CD1c-positive myeloid dendritic cell (primary cell): ENCODE measurements around the gene OPA3.
A peak's percentile ranks its signal among the peaks of the same experiment; 100 is the strongest.

ENCODE experiments used
- DNase-seq: peaks from one replicate; pipeline ENCODE4 v3.0.0-alpha.2; 2016; ENCODE audit errors: extremely low spot score

The OPA3 gene

DNA sequence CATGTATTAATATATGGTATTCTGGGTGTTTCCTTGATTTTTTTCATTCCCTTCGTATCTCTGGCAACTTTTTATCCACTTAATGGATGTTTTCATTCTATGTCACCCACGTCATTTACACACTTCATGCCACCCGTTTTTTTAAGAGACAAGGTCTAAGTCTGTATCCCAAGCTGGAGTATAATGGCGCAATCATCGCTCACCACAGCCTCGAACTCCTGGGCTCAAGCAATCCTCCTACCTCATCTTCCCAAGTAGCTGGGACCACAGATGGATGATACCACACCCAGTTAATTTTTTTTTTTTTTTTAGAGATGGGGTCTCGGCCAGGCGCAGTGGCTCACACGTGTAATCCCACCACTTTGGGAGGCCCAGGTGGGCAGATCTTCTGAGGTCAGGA, 80.7 kb downstream of the OPA3 start:
- DNase-seq, result no peak

DNA sequence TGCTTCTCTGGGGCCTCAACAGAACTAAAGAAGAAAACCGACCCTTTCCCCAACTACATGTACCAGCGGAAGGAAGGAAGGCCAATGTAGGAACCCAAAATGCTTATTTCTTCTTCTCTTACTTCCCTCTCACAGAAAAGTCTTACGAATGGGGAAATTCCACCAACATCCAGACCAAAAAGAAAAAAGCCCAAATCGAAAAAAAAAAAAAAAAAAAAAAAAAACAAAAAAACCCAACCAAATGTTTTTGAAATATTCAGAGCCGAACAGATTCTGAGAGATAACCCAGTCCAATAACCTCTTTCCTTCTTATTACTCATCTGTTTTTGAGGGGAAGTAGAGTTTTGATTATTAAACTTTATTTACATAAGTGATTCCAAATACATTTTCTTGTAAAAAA, 82.5 kb downstream of the OPA3 start:
- DNase-seq, result peak; percentile 53

DNA sequence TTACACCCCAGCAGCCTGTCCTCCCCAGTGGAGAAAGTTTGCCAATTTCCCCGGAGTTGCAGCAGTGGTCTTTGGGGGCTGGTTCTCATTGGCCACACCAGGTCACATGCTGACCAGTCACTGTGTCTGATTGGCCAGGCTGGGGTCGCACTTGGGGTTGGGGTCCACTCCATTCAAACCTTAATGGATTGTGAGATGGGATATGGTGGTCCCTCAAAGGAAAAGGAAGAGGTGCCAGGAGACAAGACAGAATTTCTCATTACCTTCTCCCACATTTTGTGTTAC, 82.9 kb downstream of the OPA3 start:
- DNase-seq, result no peak

DNA sequence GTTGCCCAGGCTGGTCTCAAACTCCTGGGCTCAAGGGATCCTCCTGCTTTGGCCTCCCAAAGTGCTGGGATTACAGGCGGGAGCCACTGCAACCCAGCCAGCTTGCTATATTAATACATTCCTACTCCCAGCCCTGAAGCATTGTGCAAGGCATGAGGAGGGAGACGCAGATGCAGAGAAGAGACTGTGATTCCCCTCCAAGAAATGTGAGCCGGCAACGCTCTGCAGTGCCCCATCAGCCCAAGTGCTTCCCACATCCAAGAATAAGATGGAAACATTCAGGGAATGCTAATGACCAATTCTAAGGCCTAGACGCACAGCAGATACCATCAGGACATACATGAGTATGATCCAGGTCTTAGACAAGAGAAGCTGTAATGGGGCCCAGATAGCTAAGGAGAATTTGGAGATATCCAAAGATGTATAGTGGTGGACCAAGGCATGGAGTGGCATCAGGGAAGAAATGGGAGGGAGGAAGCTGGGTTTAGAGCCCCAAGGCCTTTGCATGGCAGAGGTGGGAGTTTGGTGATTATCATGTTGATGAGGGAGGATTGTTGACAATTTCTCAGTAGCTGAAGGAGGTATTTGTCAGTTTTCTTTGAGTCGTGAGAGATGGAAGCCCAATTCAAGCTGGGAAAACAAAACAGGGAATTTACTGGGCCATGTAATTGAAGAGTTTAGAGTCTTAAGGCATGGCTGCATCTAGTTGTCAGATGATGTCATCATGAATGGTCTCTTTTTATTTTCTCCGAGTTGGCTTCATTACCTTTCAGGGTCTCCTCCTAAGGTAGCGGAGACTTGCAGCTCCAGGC, 83.5 kb downstream of the OPA3 start:
- DNase-seq, result no peak

DNA sequence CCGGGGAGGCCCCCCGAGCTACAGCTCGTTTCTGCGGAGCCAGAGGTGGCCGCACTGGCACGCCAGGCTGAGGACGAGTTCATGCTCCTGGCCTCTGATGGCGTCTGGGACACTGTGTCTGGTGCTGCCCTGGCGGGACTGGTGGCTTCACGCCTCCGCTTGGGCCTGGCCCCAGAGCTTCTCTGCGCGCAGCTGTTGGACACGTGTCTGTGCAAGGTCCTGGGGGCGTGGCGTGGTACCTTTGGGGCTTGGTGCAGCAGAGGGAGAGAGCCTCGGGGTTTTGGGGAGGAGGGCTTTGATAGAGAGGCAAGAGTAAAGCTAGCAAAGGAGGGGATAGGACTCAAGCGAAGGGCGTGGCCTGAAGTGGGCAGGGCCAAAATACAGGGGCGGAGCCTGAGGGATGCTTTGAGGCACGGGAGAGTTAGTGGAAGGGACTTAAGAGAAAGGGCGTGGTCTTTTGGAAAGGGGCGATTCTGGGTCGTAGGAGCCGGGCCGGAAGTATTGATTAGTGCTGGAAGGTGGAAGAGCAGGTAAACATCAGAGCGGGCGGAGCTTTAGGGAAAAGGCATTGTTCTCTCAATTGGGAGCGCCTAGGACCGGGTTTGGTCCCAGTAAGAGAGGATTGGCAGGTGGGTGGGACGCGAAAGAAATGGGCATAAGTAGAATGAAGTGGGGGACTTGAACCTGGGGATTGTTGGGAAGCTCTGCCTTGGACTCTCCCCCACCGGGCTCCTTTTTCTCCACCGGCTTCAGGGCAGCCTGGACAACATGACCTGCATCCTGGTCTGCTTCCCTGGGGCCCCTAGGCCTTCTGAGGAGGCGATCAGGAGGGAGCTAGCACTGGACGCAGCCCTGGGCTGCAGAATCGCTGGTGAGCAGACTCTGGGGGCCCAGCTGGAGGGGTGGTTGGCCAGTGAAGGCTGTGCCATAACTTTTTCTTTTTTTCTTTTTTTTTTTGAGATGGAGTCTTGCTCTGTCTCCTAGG, 85.1 kb downstream of the OPA3 start:
- DNase-seq, result peak; percentile 57

DNA sequence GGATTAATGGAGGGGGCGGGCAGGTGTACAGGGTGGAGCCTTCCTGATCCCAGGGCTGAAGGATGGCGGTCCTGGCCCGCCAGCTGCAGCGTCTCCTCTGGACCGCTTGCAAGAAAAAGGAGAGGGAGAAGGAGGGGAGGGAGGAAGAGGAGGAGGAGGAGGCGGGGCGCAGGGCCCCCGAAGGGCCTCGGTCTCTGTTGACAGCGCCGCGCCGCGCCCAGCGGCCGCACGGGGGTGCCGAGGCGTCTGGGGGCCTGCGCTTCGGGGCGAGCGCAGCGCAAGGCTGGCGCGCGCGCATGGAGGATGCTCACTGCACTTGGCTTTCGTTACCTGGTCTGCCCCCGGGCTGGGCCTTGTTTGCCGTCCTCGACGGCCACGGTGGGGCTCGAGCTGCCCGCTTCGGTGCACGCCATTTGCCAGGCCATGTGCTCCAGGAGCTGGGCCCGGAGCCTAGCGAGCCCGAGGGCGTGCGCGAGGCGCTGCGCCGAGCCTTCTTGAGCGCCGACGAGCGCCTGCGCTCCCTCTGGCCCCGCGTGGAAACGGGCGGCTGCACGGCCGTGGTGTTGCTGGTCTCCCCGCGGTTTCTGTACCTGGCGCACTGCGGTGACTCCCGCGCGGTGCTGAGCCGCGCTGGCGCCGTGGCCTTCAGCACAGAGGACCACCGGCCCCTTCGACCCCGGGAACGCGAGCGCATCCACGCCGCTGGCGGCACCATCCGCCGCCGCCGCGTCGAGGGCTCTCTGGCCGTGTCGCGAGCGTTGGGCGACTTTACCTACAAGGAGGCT, 86.0 kb downstream of the OPA3 start, which contains the start of gene PPM1N:
Gene PPM1N (plus strand): TSS at position 33 of the 785 bp plus-strand sequence. CDS start 30 bp downstream, at position 63.
- peak; percentile 56 for DNase-seq

DNA sequence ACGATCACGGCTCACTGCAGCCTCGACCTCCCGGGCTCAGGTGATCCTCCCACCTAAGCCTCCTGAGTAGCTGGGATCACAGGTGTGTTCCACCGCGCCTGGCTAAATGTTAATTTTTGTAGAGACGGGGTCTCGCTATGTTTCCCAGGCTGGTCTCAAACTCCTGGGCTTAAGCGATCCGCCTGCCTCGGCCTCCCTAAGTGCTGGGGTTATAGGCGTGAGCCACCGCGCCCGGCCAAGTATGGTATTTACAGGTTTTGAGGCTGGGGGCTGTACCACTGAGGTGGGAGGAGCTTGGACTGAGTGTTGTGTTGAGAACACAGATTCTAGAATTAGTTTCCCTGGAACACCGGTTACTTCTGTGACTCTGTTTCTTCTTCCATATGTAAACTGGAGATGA, 86.8 kb downstream of the OPA3 start:
- DNase-seq, result no peak

DNA sequence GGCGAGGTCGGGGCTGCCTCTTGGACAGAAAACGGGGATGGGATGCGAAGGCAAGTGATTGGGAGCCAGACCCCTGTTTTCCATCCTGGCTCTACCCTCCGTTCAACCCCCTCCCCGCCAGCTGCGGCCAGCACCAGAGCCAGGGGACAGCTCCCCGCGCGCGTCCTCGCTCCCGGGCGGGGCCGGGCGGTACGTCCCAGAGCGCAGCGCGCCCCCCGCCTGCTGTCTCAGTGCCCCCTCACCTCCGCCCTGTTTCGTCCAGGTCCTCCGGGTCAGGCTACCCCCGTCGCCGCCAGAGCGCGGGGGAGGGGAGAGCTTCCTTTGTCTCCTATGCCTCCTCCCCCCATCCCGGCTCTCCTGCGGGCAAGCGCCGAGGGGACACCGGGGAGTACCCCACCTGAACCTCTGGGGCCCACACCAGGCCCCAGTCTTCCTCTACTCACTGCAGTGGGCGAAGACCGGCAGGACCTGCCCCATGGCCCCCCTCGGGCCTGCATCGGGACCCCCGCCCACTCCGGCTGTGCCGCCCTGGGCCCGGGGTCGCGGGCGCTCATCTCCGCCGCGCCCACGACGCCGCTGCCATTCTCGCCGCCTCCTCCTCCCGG, 88.2 kb downstream of the OPA3 start:
- DNase-seq, result peak; percentile 45

DNA sequence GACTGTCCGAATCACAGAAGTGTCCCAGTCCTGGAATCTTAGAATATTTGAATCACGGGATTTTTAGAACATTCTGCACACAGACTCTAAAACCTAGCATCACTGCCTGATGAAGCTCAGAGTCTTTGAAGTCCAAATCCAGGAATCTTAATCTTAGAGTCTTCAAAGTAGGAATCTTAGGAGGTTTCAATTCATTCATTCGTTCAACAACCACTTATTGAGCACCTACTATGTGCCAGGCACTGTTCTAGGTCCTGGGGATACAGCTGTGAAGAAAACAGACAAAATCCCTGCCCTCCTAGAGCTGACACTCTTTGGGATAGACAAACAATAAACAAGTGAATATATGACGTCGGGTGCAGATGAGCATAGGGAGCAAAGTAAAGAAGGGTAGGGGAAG, 89.4 kb downstream of the OPA3 start:
- no peak for DNase-seq

DNA sequence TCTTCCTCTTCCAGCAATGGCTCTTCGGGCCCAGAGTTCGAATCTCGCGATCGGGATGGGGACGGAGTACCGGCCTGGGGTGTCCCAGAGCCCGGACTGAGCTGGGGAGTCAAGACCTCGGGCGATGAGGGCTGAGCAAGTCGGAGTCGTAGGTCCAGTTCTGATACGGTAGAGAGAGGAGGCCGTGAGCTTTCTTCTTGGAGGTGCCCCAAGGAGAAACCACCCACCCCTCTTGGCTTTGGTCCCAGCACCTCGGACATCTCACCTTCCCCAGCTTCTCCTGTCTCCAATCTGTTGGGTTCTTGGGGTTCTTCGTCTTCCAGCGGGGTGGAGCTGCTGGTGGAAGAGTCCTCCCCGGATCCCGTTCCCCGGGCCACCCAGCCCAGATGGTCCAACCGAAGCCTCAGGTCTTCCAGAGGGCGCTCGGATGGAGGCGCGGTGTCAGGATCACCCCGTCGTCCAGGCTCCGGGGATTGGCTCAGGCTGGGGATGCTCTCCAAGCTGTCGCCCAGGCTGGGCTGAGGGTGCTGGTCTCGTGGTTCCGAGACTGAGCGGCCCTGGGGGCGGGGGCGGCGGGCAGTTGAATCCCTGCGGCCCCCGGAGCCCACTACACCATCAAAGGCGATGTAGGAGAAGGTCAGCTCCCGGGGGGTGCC, 90.2 kb downstream of the OPA3 start:
- DNase-seq, result no peak

DNA sequence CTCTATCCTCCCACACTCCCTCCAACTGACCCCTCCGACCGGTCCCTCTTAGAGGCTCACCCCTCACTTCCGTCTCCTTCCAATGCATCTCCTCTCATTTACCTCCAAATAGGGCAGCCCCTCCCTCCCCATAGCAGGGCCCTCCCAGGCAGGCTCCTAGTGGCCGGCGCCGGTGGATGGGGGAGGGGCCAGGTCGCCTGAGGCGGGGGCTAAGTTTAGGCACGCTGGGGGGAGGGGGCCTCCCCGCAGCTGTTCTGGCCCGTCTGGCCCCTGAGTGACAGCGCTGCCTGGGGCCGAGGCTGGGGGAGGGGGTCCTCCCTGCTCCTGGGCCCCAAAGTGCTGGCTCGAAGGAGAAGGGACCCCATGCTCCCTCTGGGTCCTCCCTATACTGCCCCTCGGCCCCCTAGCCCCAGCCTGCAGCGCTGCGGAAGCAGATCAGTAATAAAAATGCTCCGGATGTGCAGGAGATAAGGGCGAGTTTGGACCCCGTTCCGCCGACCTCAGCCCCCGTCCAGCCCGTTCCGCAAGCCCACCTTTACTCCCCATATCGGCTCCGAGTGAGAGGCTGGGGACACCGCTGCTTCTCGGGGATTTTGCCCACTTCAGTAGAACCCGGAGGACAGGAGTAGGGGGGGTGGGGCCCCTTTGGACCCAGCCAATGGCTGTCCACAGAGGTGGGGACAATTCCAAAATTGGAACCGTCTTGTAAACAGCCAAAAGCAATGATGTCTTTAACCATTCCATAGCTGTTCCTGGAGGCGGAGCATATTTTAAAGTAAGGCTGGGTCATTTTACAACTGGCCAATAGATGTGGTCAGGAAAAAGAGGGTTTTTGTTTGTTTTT, 91.8 kb downstream of the OPA3 start:
- no peak for DNase-seq

DNA sequence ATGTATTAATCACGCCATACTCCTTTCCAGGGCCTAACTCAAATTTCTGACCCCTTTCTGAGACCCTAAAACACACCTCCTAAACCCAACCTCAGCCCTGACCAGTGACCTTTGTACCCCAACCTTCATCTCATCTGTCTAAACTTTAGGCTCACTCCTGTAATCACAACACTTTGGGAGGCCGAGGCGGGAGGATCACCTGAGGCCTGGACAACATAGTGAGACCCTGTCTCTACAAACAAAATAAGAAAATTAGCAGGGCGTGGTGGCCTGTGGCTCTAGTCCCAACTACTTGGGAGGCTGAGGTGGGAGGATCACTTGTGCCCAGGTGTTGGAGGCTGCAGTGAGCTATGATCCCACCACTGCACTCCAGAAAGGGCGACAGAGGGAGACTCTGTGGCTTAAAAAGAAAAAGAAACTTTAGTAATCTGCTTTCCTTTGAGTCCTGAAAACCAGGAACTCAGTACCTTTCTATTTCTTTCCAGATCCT, 92.4 kb downstream of the OPA3 start:
- no peak for DNase-seq

DNA sequence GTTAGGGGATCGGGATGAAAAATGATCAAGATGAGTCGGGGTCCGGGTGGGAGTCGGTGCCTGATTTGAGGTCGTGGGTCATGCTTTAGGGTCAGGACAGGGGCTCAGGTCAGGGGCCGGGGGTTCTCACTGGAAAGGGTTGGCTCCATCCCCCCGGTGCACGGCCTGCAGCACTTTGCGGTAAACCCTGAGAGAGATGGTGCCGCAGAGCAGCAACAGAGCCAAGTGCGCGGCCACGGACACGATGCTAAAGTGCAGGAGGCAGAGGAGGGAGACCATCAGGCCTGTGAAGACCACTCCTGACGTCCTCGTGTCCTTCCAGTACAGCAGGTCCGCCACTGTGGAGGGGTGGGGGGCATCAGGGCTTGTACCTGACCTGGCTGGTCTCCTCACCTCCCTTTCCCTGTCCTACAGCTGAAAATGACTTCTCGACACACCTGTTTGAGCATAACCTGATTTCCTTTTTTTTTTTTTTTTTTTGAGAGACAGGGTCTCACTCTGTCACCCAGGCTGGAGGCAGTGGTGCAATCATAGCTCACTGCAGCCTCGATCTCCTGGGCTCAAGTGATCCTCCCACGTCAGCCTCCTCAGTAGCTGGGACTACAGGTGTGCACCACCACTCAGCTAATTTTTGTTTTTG, 95.3 kb downstream of the OPA3 start:
- DNase-seq, result no peak

DNA sequence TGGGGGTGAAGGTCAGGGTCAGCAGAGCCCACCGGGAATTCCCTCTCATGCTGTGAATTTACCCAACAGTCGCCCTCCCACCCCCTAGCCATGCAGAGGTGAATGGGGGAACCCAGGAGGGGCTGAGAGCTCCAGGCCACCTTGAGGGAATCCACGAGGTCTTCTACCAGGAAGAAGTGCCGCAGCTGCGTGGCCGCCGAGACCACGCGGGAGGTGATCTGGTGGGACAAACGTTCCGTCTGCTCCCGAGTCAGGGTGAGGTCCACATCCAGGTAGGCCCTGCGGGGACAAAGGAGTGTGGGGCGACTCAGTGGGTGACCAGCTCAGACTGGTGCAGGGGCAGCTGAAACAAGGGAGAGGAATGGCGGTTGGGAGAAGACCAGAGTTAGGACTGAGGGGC, 95.9 kb downstream of the OPA3 start:
- no peak for DNase-seq

DNA sequence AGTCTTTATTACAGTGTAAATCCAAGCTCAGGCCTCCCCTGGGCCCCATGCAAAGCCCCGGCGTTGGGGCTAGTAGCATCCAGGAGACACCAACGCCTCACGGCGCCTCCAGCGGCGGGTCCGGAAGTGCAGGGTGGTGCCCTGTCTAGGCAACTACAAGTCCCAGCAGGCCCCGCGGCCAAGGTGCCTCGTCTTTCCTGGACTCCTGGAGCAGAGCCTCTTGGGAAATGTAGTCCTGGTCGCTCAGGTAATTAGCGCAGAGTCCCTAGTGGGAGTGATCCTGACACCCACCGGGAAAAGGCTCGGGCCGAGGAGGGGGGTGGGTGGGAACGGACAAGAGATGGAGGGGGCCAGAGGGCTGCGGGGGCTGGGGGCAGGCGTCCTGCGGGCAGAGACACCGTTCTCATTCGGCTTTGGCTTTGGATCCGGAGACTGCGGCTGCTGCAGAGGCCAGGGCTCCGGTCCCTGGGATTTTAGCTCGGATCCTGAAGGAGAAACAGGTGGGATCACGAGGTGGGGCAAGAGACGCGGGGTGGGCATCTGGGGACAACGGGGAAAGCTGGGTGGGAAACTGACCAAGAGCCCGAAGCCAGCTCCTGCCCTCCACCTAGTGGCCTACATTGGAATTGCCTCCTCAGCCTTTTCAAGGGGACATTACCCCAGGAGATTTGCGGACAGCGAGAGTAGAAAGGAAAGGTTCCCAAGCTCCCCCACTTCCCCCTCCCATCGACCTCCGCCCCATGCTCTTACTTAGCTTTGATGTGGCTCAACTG, 99.1 kb downstream of the OPA3 start:
- peak; percentile 98 for DNase-seq

DNA sequence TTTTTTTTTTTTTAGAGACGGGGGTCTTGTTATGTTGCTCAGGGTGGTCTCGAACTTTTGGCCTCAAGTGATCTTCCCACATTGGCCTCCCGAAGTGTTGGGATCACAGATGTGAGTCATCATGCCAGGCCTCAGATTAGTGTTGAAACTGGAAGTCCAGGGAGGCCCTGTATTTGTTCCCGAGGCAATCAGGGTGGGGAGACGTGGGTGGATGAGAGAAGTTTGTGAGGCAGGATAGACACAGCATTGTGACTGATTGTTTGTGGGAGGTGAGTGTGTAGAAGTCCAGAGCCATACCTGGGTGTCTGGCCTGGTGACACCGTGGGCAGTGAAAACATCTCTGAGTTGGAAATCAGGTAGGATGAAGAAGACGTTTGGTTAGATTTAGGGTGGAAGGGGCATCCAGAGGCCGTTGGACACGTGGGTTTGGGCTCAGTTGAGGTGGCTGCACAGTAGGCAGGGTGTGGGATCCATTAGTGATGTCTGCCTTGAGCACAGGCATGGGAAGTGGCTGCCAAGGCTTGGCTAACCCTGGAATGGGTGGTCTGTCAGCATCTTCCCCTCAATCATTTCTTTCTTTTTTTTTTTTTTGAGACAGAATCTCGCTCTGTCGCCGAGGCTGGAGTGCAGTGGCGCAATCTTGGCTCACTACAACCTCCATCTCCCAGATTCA, 100.2 kb downstream of the OPA3 start:
- DNase-seq, result peak; percentile 61

DNA sequence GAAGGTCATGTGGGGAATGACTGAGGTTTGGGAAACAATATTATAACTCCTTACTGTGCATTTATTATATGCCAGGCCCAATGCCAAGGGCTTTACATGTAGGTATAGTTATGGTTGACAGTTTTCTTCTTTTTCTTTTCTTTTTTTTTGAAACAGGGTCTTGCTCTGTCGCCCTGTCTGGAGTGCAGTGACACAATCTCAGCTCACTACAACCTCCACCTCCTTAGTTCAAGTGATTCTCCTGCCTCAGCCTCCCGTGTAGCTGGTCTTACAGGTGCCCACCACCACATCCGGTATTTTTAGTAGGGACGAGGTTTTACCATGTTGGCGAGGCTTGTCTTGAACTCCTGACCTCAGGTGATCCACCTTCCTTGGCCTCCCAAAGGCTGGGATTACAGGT, 101.6 kb downstream of the OPA3 start:
- DNase-seq, result no peak
